GM18511 (cell line): Measurements from ENCODE around the gene LRP1.
"Not testable (repeated sequence)": the region's sequence is repeated elsewhere in the genome, so short reads cannot be mapped to it uniquely, and the experiment has no call there.

Source experiments
- ATAC-seq: cut with Tn5 transposase; IDR thresholded peaks from one replicate; pipeline ENCODE4 v1.9.1; 2021; ENCODE audit warnings: mild to moderate bottlenecking, moderate library complexity; ENCODE audit not compliant: unreplicated experiment

LRP1 gene

GRCh38 chr12:57110104-57111030, 17.9 kb upstream of the LRP1 start:
- peak; percentile 56 for ATAC-seq

- ATAC-seq = peak; percentile 62
Observed at GRCh38 chr12:57111031-57111734, 17.1 kb upstream of the LRP1 start, which contains the start of gene STAT6. Gene STAT6, minus strand, starts transcription at chr12:57111362. Its CDS starts 3,084 bp downstream, at chr12:57108278.

- peak; percentile 55 for ATAC-seq
Observed at GRCh38 chr12:57112492-57113294, 15.6 kb upstream of the LRP1 start.

GRCh38 chr12:57116580-57117281, 11.6 kb upstream of the LRP1 start:
- no peak for ATAC-seq

GRCh38 chr12:57118711-57119271, 9.5 kb upstream of the LRP1 start:
- ATAC-seq = peak; percentile 55

GRCh38 chr12:57119294-57120085, 8.8 kb upstream of the LRP1 start:
- peak; percentile 24 for ATAC-seq

- not testable (repeated sequence) for ATAC-seq
Observed at GRCh38 chr12:57120718-57121117, 7.6 kb upstream of the LRP1 start.

- no peak for ATAC-seq
Observed at GRCh38 chr12:57123813-57124212, 4.5 kb upstream of the LRP1 start.

- no peak for ATAC-seq
Observed at GRCh38 chr12:57124261-57124877, 3.9 kb upstream of the LRP1 start.

- ATAC-seq = no peak
Observed at GRCh38 chr12:57126061-57126460, 2.2 kb upstream of the LRP1 start.

- ATAC-seq = no peak
Observed at GRCh38 chr12:57126561-57126960, 1.7 kb upstream of the LRP1 start.

GRCh38 chr12:57127101-57127725, 1.1 kb upstream of the LRP1 start:
- peak; percentile 68 for ATAC-seq

GRCh38 chr12:57128519-57129247, 400 bp downstream of the LRP1 start:
- ATAC-seq = no peak

- ATAC-seq = no peak
Observed at GRCh38 chr12:57129321-57129842, 1.1 kb downstream of the LRP1 start.

GRCh38 chr12:57129889-57130288, 1.6 kb downstream of the LRP1 start:
- ATAC-seq = no peak

- ATAC-seq = no peak
Observed at GRCh38 chr12:57130941-57131340, 2.7 kb downstream of the LRP1 start.

- ATAC-seq = no peak
Observed at GRCh38 chr12:57131896-57132744, 3.8 kb downstream of the LRP1 start.
